GM21367 (cell line): ENCODE data around the gene DSN1.

Source experiments
- ATAC-seq: cut with Tn5 transposase; IDR thresholded peaks from one replicate; pipeline ENCODE4 v1.9.1; 2021; ENCODE audit not compliant: unreplicated experiment

Gene DSN1

DNA sequence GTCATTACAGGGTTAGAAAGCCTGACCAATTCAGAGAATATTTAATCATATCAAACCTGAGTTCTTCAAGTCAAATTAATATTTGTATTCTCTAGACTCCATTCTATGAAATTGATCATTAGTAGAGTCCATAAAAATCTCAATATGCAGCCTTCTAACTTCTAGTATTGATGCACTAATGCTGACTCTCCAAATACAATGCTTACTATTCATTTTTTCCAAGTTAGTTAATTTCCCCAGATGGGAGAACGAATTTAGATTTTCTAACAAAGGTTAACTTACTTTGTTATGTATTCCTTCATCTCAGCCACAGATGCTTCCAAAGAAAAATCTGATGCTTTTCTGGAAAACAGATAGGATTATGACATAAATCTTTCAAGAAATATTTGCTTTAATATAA, 15.3 kb downstream of the DSN1 start:
- ATAC-seq = no peak

DNA sequence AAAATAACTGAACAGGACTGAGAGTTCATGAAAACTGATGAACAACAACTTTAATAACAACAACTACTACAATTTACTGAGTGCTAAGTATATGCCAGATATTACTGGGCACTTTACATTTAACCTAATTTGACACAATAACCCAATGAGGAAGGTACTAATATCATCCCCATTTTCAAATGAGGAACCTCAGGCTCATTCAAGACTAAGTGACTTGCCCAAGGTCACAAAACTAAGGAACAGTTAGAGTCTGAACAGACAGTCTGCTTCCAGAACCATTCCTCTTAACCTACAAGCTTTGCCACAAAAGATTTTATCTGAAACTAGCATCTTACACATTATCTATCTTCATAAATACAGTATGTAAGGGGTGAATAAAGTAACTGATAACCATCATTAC, 17.1 kb downstream of the DSN1 start:
- ATAC-seq = no peak

DNA sequence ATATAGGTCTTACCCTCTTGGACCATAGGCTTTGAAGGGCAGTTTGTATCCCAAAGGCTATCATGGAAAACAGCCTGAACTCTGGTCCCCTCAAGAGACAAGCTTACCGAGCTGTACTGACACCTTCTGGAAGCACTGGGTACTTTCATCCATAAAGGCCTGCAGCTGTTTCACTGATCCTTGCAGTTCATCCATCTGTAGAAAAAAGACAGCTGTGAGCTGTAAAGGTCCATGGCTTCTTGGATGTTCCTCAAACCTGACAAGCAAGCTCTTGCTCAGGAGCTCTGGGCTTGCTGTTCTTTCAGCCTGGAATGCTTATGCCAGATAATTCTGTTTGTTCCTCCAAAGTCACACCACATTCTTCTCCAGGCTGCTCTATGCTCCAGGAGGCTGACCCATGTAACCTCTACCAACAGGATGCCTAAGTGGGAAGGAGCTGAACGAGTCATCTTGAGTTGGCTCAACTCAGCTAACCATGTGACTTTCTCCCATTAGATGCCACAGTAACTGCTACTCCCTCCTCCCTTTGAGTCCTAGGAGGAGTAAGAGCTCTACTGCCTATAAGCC, 18.8 kb downstream of the DSN1 start:
- no peak for ATAC-seq

DNA sequence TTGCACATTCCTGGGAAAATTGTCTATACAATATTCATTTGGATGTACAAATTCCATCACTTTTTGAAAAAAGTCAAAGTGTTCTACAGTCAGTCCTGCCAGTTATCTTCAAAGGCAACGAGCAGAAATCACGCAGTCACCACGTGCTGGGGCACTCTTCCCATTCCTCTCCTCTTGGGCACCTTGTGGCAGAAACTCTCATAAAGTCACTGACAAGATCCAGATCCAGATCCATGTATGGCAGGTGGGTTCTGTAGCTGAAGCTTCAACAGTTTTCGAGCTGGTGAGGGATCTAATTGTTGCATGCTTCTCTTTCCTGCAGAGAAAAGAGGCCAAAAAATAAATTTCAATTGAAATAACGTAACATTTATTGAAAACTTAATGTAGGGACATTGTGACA, 21.0 kb downstream of the DSN1 start:
- no peak for ATAC-seq

DNA sequence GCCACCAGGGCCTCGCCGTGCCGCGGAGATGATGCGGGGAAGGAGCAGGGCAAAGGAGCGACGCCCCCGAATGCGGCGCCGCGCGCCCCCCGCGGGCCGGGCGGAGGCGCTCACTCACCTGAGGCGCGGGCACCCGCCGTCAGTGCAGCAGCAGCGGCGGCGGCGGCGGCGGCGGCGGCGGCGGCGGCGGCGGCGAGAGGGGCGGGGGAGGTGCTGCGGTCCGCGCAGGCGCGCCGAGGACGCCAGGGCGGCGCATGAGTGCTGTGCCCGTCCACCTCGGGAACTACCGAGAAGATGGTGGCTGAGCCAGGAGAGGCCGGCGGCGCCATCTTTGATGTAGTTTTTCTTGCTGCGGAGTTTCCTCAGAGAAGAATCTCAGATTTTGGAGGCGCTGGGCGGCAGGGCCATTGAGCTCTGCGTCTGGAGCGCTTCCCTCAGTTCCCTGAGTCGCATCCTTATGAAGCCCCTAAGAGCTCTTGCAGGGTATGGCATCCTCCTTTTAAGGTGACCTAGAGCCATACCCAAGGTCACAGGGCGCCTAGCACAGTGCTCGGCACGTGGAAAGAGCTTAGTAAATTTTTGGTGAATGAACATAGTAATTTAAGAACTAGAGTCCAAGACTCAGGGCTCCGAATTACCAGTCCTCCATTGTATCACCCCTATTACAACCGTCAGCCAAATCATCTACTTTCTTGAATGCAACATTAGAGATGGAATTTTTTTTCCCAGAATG, 27.5 kb downstream of the DSN1 start, which contains the start of gene NDRG3:
NDRG3 (minus strand) TSS at position 164 of the 733 bp plus-strand sequence. CDS start 24,355 bp downstream, outside the sequence.
- ATAC-seq = peak; percentile 81

DNA sequence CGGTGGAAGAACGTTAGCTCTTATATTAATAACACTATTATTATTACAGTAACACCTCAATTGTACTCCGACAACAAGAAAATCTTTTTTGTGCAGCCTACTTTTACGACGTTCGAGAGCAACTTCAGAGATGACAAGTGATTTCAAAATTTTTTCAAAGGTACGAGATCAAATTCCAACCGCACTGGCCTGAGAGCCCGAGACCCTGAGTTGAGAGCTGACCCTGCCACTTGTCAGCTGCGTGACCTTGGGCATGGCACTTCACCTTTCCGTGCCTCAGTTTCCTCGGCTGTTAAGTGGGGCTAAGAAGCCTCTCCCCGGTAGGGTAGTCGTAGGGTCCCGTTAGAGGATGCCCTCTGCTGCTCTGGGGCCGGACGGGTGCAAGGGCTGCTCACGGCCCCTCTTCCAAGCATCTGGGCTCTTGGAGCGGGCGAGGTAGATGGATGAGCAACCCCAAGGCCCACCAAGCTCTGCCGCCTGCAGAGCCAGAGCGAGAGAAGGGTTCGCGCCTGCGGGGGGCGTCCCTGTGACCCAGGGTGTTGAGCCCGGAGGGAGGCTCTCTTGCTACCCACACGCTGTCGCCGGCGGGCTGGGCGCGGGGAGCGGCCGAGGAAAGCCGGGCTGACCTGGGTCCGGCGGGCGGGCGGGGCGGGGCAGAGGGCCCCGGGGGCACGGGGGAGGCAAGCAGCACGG, 28.2 kb downstream of the DSN1 start:
- ATAC-seq = peak; percentile 28

DNA sequence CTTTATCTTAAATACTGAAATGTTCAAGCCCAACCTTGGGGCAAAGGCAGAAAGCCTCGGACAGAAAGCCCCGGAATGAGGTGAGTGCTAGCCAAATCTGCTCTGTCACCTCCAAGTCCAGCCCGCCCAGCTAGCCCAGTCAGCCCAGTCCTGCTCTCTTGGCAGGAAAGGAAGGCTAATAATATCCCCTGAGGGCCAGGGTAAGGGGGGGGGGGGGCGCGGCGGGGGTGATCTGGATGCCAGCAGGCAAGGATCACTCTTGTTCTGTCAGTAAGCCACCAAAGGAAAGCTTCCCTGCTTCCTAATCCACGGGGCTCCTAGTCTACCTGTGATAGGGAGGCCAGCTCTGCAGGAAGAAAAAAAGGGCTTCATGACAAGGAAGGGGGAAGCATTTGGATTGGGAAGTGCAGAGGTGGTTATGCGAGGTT, 28.8 kb downstream of the DSN1 start:
- no peak for ATAC-seq

DNA sequence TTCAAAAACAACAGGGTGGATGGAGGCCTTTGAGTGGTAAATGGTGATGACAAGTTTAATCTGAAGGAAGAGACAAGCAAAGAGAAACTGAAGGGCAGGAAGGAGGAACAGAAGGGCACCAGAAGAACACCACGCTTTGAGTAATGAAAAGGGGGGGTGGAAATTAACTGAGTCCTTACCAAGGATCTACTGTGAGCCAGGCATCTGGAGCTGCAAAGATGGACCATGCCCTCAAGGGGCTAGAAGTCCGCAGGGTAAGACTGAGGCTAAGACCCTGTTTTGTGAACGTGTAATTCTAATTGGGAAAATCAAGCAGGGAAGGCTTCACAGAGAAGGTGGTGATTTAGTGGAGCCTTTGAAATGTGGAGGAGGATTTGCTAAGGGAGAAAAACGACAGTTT, 29.3 kb downstream of the DSN1 start:
- no peak for ATAC-seq

DNA sequence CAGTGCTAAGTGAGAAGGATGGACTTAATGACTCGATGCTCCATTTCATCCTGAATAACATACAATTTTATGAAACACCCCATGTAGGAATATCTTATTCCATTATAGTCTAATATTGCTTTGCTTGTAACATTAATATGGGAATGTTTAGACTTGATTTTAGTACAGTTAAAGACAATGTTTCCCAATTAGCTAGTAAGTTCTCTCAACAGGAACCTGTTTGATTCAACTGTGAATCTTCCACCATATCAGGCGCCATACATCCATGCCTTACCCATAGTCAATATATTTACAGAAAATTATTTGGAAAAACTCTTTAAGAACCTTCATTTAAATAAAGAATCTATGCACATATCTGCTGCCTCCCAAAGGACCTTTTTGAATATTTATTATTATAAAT, 31.0 kb downstream of the DSN1 start:
- no peak for ATAC-seq

DNA sequence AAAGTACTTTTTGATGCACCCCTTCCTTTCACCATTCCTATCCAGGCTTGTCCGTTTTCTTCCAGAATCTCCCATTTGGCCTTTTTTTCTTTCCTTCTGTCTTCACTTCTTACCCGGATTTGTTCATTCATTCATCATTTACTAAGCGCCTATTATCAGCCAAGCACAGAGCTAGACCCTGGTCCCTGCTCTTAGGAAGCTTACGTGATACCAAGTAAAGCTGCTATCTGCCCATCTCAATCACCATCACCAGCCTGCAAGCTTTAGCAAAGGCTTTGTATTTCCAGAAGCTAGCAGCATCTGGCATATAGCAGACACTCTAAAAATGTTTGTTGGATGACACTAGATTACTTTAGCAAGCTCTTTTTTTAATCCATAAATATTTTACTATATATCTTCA, 32.5 kb downstream of the DSN1 start:
- ATAC-seq = no peak

DNA sequence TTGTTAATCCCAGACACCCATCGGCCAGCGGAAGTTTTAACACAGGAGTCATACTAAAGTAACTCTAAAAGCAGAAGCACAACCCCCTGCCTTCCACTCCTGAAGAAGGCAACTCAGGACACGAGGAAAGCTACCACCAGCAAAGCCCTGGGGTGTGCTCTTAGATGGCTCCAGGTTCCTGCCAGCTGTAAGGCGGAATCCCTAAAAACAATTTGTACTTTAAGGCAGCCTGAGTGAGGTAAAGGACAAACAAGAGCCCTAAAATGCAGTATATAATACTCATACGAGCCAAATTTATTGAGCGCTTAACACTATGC, 36.4 kb downstream of the DSN1 start:
- no peak for ATAC-seq

DNA sequence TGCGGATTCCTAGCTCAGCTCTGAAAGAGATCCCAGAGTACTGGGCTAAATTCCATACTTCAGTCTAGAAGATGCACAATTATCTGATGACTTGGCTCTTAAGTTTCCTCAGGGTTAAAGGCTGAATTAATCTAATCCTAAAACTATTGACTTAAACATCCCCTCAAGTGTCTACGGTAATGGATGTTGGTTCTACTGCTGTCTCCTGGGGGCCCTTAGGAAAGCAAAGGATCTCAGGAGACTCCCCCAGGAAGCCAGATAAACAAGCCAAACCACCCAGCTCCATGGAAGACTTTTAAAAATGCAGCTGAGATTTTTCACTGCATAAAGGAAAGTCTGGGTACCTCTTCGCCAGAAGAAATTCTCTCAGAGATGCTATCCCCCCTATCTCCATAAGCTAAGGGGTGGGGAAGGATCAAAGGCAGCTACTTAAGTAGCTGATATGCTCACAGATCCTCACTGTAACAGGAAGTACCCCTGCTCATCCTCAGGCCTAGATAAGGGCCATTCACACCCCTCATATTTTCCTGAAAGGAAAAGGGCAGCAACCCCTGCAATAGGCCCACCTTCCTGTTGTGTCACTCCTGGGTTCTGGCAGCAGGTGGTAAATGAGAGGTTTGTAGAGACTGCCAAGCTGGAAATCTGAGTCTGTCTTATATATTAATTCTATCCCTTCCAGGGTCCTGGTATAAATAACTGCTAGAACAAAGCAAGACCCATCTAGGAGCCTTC, 36.9 kb downstream of the DSN1 start:
- no peak for ATAC-seq

DNA sequence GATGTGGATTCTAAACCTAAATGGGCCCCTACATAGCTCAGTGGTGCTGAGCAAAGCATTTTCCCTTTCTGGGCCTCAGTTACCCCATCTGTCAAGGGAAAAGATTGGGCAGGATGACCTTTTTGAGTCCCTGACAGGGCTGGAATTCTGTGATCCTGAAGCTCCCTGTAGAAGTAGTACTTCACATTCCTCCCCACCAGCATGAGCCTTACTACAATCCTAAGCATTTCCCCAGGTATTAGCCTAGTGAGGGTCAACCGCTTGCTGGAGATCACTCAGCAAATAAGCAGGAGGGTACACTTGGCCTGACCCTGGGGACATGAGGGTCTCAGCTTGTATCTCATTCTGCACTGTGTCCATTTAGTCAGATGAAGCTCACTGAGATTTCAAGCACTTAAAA, 41.1 kb downstream of the DSN1 start:
- no peak for ATAC-seq

DNA sequence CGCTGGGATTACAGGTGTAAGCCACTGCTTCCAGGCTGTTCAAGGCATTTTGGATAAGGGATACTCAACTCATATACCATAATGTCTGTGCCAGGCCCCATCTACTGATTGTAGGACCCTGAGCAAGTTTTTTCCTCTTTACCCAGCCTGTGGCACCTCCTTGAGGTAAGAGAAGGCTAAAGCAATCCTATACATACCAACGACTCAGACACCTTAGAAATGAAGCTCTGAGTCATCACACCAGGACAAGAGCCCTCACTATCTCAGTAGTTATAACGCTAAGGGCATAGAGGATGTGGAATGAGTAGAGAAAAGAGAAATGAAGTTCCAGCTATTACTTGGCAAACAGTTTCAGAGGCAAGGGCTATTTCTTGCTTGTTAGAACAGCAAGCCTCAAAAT, 44.6 kb downstream of the DSN1 start:
- no peak for ATAC-seq

DNA sequence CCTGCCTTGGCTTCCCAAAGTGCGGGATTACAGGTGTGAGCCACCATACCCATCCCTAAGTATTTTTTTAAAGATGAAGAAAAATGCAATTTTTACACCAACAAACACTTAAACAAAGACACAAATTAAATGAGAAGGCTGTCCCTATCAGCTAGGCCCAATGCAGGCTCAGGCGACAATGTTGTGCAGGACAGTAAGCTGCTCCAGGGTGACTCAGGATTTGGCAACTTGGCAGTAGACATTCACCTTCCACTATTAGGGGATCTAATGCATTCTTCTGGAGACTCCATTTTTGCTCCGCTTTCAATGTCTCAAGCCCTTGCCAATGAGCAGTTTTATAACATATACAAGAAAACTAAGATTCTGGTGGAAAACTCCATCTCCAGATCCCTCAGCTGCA, 47.4 kb downstream of the DSN1 start:
- ATAC-seq = no peak

DNA sequence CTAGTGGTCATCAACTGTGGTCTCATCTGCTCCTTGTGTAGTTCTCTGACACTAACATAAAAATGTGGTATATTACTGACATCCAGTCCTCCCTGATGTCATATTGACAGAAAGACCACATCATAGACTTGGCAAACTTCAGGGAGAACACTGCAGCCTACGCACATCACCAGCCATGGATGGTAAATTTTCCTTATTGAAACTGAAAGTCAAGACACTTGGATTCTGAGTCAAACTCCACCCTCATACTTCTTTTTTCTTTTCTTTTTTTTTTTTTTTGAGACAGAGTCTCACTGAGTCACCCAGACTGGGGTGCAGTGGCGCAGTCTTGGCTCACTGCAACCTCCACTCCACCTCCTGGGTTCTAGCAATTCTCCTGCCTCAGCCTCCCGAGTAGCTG, 53.1 kb downstream of the DSN1 start:
- ATAC-seq = no peak

DNA sequence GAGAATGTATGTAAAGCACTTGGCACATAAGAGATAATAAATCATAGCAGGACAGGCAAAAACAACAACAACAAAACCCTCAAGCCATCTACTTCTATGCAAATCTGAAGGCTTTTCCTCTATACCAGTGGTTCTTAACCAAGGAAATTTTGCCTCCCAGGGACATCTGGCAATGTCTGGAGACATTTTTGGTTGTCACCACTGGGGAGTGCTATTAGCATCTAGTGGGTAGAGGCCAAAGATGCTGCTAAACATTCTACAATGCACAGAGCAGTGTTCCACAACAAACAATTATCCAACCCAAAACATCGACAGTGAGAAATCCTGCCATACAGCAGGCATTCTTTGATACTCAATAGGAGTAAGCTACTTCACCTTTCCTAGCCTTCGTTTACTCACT, 55.9 kb downstream of the DSN1 start:
- ATAC-seq = no peak

DNA sequence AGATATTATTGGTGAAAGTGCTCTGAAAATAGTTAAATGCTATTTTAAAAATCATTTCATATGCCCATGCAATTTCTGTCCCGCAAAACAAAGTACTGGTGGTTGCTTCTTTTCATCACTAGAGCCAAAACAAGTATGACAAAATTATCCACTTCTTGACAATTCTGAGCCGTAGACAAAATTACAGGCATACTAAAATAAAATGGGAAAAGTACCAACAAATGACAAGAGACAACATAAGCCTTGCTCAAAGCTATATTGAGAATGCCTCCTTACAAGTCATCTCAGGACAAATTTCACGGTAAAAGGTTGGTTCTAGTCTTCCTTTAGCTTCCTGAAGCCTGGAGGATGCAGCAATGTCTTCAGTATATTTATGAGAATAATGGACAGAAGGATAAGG, 56.5 kb downstream of the DSN1 start:
- ATAC-seq = no peak

DNA sequence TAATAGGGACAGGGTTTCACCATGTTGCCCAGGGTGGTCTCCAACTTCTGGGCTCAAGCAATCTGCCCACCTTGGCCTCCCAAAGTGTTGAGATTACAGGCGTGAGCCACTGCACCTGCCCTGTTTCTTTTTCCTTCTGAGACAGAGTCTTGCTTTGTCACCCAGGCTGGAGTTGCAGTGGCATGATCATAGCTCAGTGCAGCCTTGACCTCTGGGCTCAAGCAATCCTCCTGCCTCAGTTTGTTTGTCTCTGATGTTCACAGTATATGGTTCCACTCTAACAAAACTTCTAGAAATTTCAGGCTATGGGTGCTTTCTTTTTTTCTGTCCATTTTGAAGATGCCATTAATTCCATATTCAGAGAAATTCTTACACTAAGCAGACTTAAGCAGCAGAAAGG, 60.8 kb downstream of the DSN1 start:
- ATAC-seq = no peak

DNA sequence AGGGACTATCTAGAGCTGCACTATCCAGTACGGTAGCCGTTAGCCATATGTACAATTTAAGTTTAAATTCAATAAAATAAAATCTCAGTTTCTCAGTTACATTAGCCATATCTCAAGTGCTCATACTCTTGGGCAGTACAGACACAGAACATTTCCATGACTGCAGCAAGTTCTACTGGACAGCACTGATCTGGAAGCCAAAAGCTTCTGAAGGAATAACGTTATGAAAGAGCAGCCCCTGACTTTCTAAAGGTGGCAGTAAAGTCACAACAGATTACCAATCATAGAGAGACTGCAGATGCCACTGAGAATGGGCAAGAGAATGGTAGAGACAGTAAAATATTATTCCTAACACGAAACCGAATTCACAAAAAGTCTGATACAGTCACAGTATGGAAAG, 64.4 kb downstream of the DSN1 start:
- ATAC-seq = no peak

DNA sequence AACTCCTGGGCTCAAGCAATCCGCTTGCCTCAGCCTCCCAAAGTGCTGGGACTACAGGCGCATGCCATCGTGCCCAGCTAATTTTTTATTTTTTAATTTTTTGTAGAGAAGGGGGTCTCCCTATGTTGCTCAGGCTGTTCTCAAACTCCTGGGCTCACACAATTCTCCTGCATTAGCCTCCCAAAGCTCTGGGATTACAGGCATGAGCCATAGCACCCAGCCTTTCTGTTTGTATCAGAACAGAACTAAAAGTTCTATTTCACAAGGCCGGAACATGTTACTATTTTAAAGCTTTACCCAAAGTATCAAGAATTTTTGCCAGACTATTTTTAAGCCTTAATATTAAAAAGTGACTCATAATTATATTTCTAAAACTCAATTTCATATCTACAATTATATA, 70.0 kb downstream of the DSN1 start:
- ATAC-seq = no peak
